GM12872 (cell line): Measurements from ENCODE around the gene SLC16A11.

Experiments
- CTCF ChIP-seq: IDR thresholded peaks from 3 replicates; pipeline ENCODE4 v1.5.1; 2011; ENCODE audit warnings: low read depth, mild to moderate bottlenecking, low read length, moderate library complexity; ENCODE audit not compliant: insufficient read depth

Gene SLC16A11

GRCh38 chr17:7043497-7044198 is at the start of gene SLC16A11:
Gene SLC16A11, minus strand, starts transcription at chr17:7044092. Its CDS starts 579 bp downstream, at chr17:7043513.
- no peak for TF ChIP-seq CTCF

- no peak for TF ChIP-seq CTCF
Observed at GRCh38 chr17:7084088-7084487, 40.2 kb upstream of the SLC16A11 start.

GRCh38 chr17:7083592-7083991 is 39.7 kb upstream of the SLC16A11 start:
- no peak for TF ChIP-seq CTCF

GRCh38 chr17:7081341-7082062 is 37.6 kb upstream of the SLC16A11 start:
- TF ChIP-seq CTCF, result no peak

- TF ChIP-seq CTCF, result no peak
Observed at GRCh38 chr17:7080456-7081041, 36.7 kb upstream of the SLC16A11 start.

GRCh38 chr17:7079581-7080455 is 35.9 kb upstream of the SLC16A11 start, which contains the start of gene CLEC10A:
Gene CLEC10A, minus strand, starts transcription at chr17:7080251. Its CDS starts 1,439 bp downstream, at chr17:7078812.
- no peak for TF ChIP-seq CTCF
